ENCODE measurements around the gene CNOT1. TPM values are rescaled to one million over a fixed set of nuclear protein-coding genes. Genes with fewer than 3 reads are reported as not detected.
A peak's percentile ranks its signal among the peaks of the same experiment; 100 is the strongest.

Gene CNOT1
- total and polyA plus RNA-seq, 2 of the 4 experiments (the other 2 are of a cell fraction): 85.5 to 357 TPM

DNA sequence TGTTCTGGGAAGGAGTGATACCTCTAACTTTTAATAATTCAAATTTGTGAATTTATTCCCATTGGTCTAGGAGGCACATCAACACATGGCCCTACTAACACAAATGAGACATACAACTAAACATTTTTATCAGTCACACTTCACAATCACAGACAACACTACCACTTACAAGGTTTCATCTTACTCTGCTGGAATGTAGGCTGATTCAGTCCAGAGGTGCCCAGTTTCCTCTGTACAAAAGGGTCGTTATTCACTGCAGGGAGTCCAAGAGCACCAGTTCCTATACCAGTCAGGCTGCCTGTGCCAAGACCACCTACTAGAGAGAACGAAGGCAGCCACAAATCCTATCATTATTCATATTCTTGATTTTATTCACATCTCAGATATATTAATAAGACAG, 72.9 kb downstream of the CNOT1 start:
- Histone ChIP-seq H3K4me3 (ENCODE audit: insufficient read depth, low read depth, low read length) (no peak overlapping the region), H3K79me1 (ENCODE audit: low read depth in 1 of 2, low read length in 2 of 2) (peaks cover 18 to 22% of the 10 kb centered on the region in 2 experiments; a peak in 3 of 4 replicates), H3K18ac (ENCODE audit: low read depth, low read length) (no peak overlapping the region), H2BK20ac (ENCODE audit: low read depth, low read length) (no peak overlapping the region), H4K5ac (ENCODE audit: low read depth, low read length) (no peak overlapping the region), H3K27me3 (ENCODE audit: control insufficient read depth, insufficient read depth, low read length) (no peaks in the 10 kb centered on the region), H3K23ac (ENCODE audit: low read depth, low read length) (no peak overlapping the region), H2AK9ac (replicated peaks; ENCODE audit: low read depth, low read length, poor library complexity) (no peak overlapping the region), H2BK15ac (ENCODE audit: low read depth, low read length) (no peak overlapping the region), H3K9ac (ENCODE audit: low read depth, low read length) (no peak overlapping the region), H3K9me1 (ENCODE audit: insufficient read depth, low read length) (no peaks in the 10 kb centered on the region), H3K4ac (ENCODE audit: low read depth, low read length) (no peak overlapping the region), H2AFZ (replicated peaks; ENCODE audit: low read length, poor library complexity) (no peak overlapping the region), H2AK5ac (ENCODE audit: low read depth, low read length) (no peak overlapping the region), H3K4me1 (ENCODE audit: control insufficient read depth, insufficient read depth, low read length) (no peaks in the 10 kb centered on the region), H4K20me1 (ENCODE audit: insufficient read depth, low read length) (no peaks in the 10 kb centered on the region; the same call in 1 of the 2 replicates), H4K8ac (ENCODE audit: low read depth in 2 of 2, low read length in 2 of 2) (no peak overlapping the region), H3K27ac (ENCODE audit: insufficient read depth, low read length) (no peak overlapping the region), H3K36me3 (ENCODE audit: control insufficient read depth, insufficient read depth, low read length) (peaks cover 37% of the 10 kb centered on the region), H2BK5ac (ENCODE audit: low read depth, low read length, poor library complexity, severe bottlenecking) (no peak overlapping the region), H3K4me2 (ENCODE audit: low read depth, low read length) (no peak overlapping the region), H3K9me3 (ENCODE audit: control insufficient read depth, insufficient read depth, low read length) (no peaks in the 10 kb centered on the region), H3K14ac (replicated peaks; ENCODE audit: low read depth, low read length) (no peak overlapping the region), H2BK120ac (ENCODE audit: low read depth, low read length) (no peak overlapping the region), H4K91ac (ENCODE audit: insufficient read depth, low read depth, low read length) (no peak overlapping the region), H3K56ac (ENCODE audit: extremely low read depth, insufficient read depth, low read length) (no peak overlapping the region)
- POLR2A ChIA-PET (ENCODE audit: unreplicated experiment): no interaction called here
- intact Hi-C loops (cut with micrococcal nuclease): no loop called here
- dilution Hi-C loops (cut with HindIII; ENCODE audit: low sequenced_read_pairs, unreplicated experiment): no loop called here
- TF ChIP-seq MAFK (IDR thresholded peaks at IDR 0.05; ENCODE audit: low read depth, low read length) (no peak), RAD21 (IDR thresholded peaks at IDR 0.05; ENCODE audit: low read length) (no peak), NFE2L2 (IDR thresholded peaks at IDR 0.05; ENCODE audit: low read depth, low read length) (no peak), RFX5 (IDR thresholded peaks at IDR 0.05; ENCODE audit: low read depth, low read length) (no peak), CEBPB (IDR thresholded peaks at IDR 0.05; ENCODE audit: low read depth, low read length) (no peak), SMC3 (IDR thresholded peaks at IDR 0.05; ENCODE audit: low read depth, low read length) (no peak), POLR2A (IDR thresholded peaks at IDR 0.05; ENCODE audit: low read depth, low read length) (no peak), MAZ (IDR thresholded peaks at IDR 0.05; ENCODE audit: borderline replicate concordance, low read depth, low read length) (no peak), CHD1 (IDR thresholded peaks at IDR 0.05; ENCODE audit: low read depth, low read length) (no peak), MXI1 (IDR thresholded peaks at IDR 0.05; ENCODE audit: borderline replicate concordance, low read depth, low read length) (no peak), FOS (IDR thresholded peaks at IDR 0.05; ENCODE audit: low read depth, low read length) (no peak), BHLHE40 (IDR thresholded peaks at IDR 0.05; ENCODE audit: low read depth, low read length) (no peak), RCOR1 (IDR thresholded peaks at IDR 0.05; ENCODE audit: insufficient replicate concordance, low read length) (no peak)
- TF ChIP-seq, protein P1, sequence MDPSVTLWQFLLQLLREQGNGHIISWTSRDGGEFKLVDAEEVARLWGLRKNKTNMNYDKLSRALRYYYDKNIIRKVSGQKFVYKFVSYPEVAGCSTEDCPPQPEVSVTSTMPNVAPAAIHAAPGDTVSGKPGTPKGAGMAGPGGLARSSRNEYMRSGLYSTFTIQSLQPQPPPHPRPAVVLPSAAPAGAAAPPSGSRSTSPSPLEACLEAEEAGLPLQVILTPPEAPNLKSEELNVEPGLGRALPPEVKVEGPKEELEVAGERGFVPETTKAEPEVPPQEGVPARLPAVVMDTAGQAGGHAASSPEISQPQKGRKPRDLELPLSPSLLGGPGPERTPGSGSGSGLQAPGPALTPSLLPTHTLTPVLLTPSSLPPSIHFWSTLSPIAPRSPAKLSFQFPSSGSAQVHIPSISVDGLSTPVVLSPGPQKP (IDR thresholded peaks at IDR 0.05; ENCODE audit: borderline replicate concordance, low read depth, low read length): no peak
- TF ChIP-seq, protein P2, sequence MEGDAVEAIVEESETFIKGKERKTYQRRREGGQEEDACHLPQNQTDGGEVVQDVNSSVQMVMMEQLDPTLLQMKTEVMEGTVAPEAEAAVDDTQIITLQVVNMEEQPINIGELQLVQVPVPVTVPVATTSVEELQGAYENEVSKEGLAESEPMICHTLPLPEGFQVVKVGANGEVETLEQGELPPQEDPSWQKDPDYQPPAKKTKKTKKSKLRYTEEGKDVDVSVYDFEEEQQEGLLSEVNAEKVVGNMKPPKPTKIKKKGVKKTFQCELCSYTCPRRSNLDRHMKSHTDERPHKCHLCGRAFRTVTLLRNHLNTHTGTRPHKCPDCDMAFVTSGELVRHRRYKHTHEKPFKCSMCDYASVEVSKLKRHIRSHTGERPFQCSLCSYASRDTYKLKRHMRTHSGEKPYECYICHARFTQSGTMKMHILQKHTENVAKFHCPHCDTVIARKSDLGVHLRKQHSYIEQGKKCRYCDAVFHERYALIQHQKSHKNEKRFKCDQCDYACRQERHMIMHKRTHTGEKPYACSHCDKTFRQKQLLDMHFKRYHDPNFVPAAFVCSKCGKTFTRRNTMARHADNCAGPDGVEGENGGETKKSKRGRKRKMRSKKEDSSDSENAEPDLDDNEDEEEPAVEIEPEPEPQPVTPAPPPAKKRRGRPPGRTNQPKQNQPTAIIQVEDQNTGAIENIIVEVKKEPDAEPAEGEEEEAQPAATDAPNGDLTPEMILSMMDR (conservative IDR thresholded peaks at IDR 0.05; ENCODE audit: low read depth, low read length): no peak
- TF ChIP-seq, protein P3, sequence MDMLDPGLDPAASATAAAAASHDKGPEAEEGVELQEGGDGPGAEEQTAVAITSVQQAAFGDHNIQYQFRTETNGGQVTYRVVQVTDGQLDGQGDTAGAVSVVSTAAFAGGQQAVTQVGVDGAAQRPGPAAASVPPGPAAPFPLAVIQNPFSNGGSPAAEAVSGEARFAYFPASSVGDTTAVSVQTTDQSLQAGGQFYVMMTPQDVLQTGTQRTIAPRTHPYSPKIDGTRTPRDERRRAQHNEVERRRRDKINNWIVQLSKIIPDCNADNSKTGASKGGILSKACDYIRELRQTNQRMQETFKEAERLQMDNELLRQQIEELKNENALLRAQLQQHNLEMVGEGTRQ (IDR thresholded peaks at IDR 0.05; ENCODE audit: low read depth, low read length): no peak
- DNase-seq (peak; percentile 43), ATAC-seq (ENCODE audit: low read depth) (peak; percentile 89)
- BruUV-seq (replicated peaks): no TSS peak
- CTCF ChIA-PET: no interaction called here
- WGBS, 2 experiments (ENCODE audit: extremely low coverage in 2 of 2, insufficient read length in 1 of 2): no CpG with 5 or more reads among the region's 2 CpGs
- in situ Hi-C loops (cut with MboI; ENCODE audit: low sequenced_read_pairs): no loop called here

Data from IMR-90 (cell line).